WTC11 (cell line): ENCODE results near the gene PRDX1. TPM values are rescaled to one million over a fixed set of nuclear protein-coding genes. Genes with fewer than 3 reads are reported as not detected.

ENCODE experiments used
- ATAC-seq: fragments of 200-7000 bp; cut with Tn5 transposase; 2 replicates; pipeline ENCODE4 v1.10.0; 2021; ENCODE audit warnings: mild to moderate bottlenecking, moderate library complexity
- CTCF ChIA-PET: fragments of 300-600 bp; sonication (Branson Sonifier 250); formaldehyde crosslinking; loops from one replicate; lab custom pipeline; 2021; ENCODE audit warnings: antibody characterized with exemption; lab: Charles Lee
- POLR2A ChIA-PET: fragments of 350-600 bp; sonication (Branson Sonifier 250); formaldehyde crosslinking; loops from one replicate; lab custom pipeline; 2021; ENCODE audit warnings: antibody characterized with exemption; lab: Charles Lee
- DNase-seq: peaks from one replicate; pipeline ENCODE4 v3.0.0; 2021; ENCODE audit warnings: low spot score
- H3K27ac Mint-ChIP-seq: 2 replicates; pipeline ENCODE4 v1.8.0; 2021; ENCODE audit warnings: mixed read lengths
- H3K27me3 Mint-ChIP-seq: 2 replicates; pipeline ENCODE4 v1.8.0; 2021; ENCODE audit warnings: low read depth, mild to moderate bottlenecking, moderate library complexity, mixed read lengths
- H3K36me3 Mint-ChIP-seq: 2 replicates; pipeline ENCODE4 v1.8.0; 2021; ENCODE audit warnings: mixed read lengths
- H3K4me1 Mint-ChIP-seq: 2 replicates; pipeline ENCODE4 v1.8.0; 2022; ENCODE audit warnings: mixed read lengths
- H3K4me3 Mint-ChIP-seq: 2 replicates; pipeline ENCODE4 v1.8.0; 2021; ENCODE audit warnings: mild to moderate bottlenecking, moderate library complexity, mixed read lengths
- H3K9me3 Mint-ChIP-seq: 2 replicates; pipeline ENCODE4 v1.8.0; 2021; ENCODE audit warnings: mixed read lengths
- ESRRA ChIP-seq: sonication (generic); formaldehyde crosslinking; IDR thresholded peaks from 2 replicates; pipeline ENCODE4 v1.8.1; 2022; ENCODE audit warnings: mild to moderate bottlenecking, missing genetic modification reagents, borderline replicate concordance
- FOXJ3 ChIP-seq: sonication (generic); formaldehyde crosslinking; IDR thresholded peaks from 2 replicates; pipeline ENCODE4 v1.9.0; 2021; ENCODE audit warnings: missing genetic modification reagents, mild to moderate bottlenecking, borderline replicate concordance
- FOXK1 ChIP-seq: sonication (generic); formaldehyde crosslinking; IDR thresholded peaks from 2 replicates; pipeline ENCODE4 v1.8.0; 2022; ENCODE audit warnings: mild to moderate bottlenecking, moderate library complexity, missing genetic modification reagents
- MYBL2 ChIP-seq: sonication (generic); formaldehyde crosslinking; IDR thresholded peaks from 2 replicates; pipeline ENCODE4 v1.8.1; 2023; ENCODE audit warnings: mild to moderate bottlenecking, moderate library complexity, missing genetic modification reagents
- NFE2L1 ChIP-seq: sonication (generic); formaldehyde crosslinking; IDR thresholded peaks from 2 replicates; pipeline ENCODE4 v1.8.1; 2023; ENCODE audit warnings: missing genetic modification reagents
- RORB ChIP-seq: fragments of 250-450 bp; sonication (Bioruptor Pico); IDR thresholded peaks from 2 replicates; pipeline ENCODE4 v1.9.0; 2021; ENCODE audit warnings: mild to moderate bottlenecking
- SMAD4 ChIP-seq: sonication (generic); formaldehyde crosslinking; IDR thresholded peaks from 2 replicates; pipeline ENCODE4 v1.8.0; 2022; ENCODE audit warnings: mild to moderate bottlenecking, missing genetic modification reagents
- SP1 ChIP-seq: sonication (generic); formaldehyde crosslinking; conservative IDR thresholded peaks from 2 replicates; pipeline ENCODE4 v1.8.1; 2022; ENCODE audit warnings: missing genetic modification reagents
- TCF7 ChIP-seq: sonication (generic); formaldehyde crosslinking; IDR thresholded peaks from 2 replicates; pipeline ENCODE4 v1.8.0; 2022; ENCODE audit warnings: mild to moderate bottlenecking, low read depth, missing genetic modification reagents, moderate library complexity
- ZMAT4 ChIP-seq: fragments of 250-450 bp; sonication (Bioruptor Pico); IDR thresholded peaks from 2 replicates; pipeline ENCODE4 v1.9.0; 2021; ENCODE audit warnings: mild to moderate bottlenecking
- ZNF317 ChIP-seq: sonication (generic); formaldehyde crosslinking; IDR thresholded peaks from 2 replicates; pipeline ENCODE4 v1.8.1; 2023; ENCODE audit warnings: low read depth, mild to moderate bottlenecking, moderate library complexity, missing genetic modification reagents, borderline replicate concordance
- ZNF416 ChIP-seq: fragments of 250-450 bp; sonication (Bioruptor Pico); IDR thresholded peaks from 2 replicates; pipeline ENCODE4 v1.9.0; 2021; ENCODE audit warnings: mild to moderate bottlenecking, inconsistent platforms
- ZNF512 ChIP-seq: sonication (generic); formaldehyde crosslinking; IDR thresholded peaks from 2 replicates; pipeline ENCODE4 v1.8.1; 2022; ENCODE audit warnings: missing genetic modification reagents, borderline replicate concordance
- ZNF671 ChIP-seq: fragments of 250-450 bp; sonication (Bioruptor Pico); IDR thresholded peaks from 2 replicates; pipeline ENCODE4 v1.8.0; 2021; ENCODE audit warnings: mild to moderate bottlenecking
- total RNA-seq: library from RNA; stranded (reverse); gene quantifications from 3 replicates; pipeline ENCODE4 v1.2.3, GENCODE V29; 2021
- TF ChIP-seq, protein P1 (sequence below): sonication (generic); formaldehyde crosslinking; IDR thresholded peaks from 2 replicates; pipeline ENCODE4 v1.8.1; 2023; ENCODE audit warnings: mild to moderate bottlenecking, missing genetic modification reagents, borderline replicate concordance
- TF ChIP-seq, protein P2 (sequence below): sonication (generic); formaldehyde crosslinking; IDR thresholded peaks from 2 replicates; pipeline ENCODE4 v1.8.0; 2022; ENCODE audit warnings: missing genetic modification reagents
- TF ChIP-seq, protein P3 (sequence below): fragments of 250-450 bp; sonication (Bioruptor Pico); IDR thresholded peaks from 2 replicates; pipeline ENCODE4 v1.9.0; 2021; ENCODE audit warnings: mild to moderate bottlenecking, borderline replicate concordance

The PRDX1 gene
- total RNA-seq, 1 experiment from 2014 or later = 1,197 TPM

DNA sequence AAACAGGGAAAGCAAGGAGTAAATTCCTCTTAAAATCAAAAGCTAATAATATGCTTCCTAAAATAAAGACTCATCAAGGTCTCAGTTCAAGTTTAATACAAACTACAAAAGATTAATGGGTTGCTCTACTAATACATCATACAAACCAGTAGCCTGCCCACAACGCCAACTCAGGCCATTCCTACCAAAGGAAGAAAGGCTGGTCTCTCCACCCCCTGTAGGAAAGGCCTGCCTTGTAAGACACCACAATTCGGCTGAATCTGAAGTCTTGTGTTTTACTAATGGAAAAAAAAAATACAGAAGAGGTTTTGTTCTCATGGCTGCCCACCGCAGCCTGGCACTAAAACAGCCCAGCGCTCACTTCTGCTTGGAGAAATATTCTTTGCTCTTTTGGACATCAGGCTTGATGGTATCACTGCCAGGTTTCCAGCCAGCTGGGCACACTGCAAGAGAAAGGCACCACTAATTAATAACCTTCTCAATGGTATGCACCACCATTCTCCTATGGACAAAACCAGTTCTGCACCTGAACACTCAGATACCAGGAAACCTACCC lies 10.6 kb downstream of the PRDX1 start:
- ATAC-seq = no peak
- Mint-ChIP-seq H3K36me3 (peaks cover 59% of the 10 kb centered on the region), H3K27me3 (no peaks in the 10 kb centered on the region)
- DNase-seq = no peak
- TF ChIP-seq SMAD4 (CRISPR knock-in tag) (no peak), FOXK1 (no peak), NFE2L1 (CRISPR knock-in tag) (no peak)
- TF ChIP-seq, protein P1, sequence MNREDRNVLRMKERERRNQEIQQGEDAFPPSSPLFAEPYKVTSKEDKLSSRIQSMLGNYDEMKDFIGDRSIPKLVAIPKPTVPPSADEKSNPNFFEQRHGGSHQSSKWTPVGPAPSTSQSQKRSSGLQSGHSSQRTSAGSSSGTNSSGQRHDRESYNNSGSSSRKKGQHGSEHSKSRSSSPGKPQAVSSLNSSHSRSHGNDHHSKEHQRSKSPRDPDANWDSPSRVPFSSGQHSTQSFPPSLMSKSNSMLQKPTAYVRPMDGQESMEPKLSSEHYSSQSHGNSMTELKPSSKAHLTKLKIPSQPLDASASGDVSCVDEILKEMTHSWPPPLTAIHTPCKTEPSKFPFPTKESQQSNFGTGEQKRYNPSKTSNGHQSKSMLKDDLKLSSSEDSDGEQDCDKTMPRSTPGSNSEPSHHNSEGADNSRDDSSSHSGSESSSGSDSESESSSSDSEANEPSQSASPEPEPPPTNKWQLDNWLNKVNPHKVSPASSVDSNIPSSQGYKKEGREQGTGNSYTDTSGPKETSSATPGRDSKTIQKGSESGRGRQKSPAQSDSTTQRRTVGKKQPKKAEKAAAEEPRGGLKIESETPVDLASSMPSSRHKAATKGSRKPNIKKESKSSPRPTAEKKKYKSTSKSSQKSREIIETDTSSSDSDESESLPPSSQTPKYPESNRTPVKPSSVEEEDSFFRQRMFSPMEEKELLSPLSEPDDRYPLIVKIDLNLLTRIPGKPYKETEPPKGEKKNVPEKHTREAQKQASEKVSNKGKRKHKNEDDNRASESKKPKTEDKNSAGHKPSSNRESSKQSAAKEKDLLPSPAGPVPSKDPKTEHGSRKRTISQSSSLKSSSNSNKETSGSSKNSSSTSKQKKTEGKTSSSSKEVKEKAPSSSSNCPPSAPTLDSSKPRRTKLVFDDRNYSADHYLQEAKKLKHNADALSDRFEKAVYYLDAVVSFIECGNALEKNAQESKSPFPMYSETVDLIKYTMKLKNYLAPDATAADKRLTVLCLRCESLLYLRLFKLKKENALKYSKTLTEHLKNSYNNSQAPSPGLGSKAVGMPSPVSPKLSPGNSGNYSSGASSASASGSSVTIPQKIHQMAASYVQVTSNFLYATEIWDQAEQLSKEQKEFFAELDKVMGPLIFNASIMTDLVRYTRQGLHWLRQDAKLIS = no peak
- TF ChIP-seq, all 79 proteins: peak for 0
- H3K9me3 Mint-ChIP-seq = no peaks in the 10 kb centered on the region
- H3K27ac Mint-ChIP-seq = peak overlapping the region; percentile 46
- POLR2A ChIA-PET = no interaction called here
- H3K4me3 Mint-ChIP-seq = no peak overlapping the region
- H3K4me1 Mint-ChIP-seq = no peaks in the 10 kb centered on the region
- CTCF ChIA-PET = interaction anchor here (0.8 to 2.7 kb wide), 2 partner anchors 58 to 59 kb away, joined by 3 to 14 read pairs; no protein-coding TSS in a partner anchor

DNA sequence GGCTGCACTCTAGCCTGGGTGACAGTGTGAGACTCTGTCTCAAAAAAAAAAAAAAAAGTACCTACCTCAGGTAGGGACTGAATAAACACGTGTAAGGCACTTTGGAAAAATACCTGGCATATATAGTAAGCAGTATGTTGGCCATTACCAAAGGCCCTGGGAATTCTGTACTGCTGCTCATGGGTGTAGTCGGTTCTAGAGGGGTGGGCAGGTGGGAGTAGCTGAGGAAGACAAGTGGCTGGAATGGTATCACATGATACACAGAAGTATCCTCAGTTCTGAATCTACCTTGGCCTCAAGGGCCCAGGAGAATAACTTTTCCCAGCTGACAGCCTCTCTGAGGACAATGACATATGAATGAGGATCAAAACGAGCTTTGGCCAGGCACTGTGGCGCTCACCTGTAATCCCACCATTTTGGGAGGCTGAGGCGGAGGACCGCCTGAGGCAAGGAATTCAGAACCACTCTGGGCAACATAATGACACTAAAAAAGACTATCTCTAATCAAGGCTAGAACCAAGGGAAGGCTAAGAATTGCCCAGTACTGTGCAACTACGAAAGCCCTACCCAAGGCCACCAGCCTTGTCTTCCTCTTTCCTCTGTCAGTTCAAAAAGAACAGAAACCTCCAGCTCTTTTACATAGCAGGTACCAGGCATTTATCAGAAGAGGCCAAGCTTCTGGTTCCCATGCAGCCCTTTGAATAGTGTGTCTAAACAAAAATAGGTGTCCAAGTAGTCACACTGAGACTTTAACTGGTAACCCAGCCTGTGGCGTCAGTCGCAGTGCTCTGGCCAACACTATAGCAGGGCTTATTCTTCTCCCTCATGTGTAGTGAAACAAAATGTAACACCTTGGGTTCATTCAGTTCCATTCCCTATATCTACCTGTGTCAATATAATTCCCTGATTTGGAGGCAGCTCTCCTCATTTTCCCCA lies 11.4 kb downstream of the PRDX1 start:
- Mint-ChIP-seq H3K9me3 (no peaks in the 10 kb centered on the region), H3K36me3 (peaks cover 51% of the 10 kb centered on the region)
- CTCF ChIA-PET = interaction anchor here (0.8 kb wide), 2 partner anchors 10 to 60 kb away, joined by 3 to 5 read pairs; partner anchors contain the start of genes CCDC163 and MMACHC

More for the DNA sequence above, 11.4 kb downstream of the PRDX1 start:
- TF ChIP-seq ZNF317 (CRISPR knock-in tag) (no peak), ZNF512 (CRISPR knock-in tag) (no peak), ZMAT4 (CRISPR knock-in tag) (no peak), FOXJ3 (CRISPR knock-in tag) (no peak), MYBL2 (CRISPR knock-in tag) (no peak), ESRRA (CRISPR knock-in tag) (no peak), FOXK1 (no peak), RORB (CRISPR knock-in tag) (no peak), TCF7 (CRISPR knock-in tag) (no peak), SP1 (CRISPR knock-in tag) (no peak), ZNF416 (no peak), ZNF671 (CRISPR knock-in tag) (no peak)
- TF ChIP-seq, protein P2, sequence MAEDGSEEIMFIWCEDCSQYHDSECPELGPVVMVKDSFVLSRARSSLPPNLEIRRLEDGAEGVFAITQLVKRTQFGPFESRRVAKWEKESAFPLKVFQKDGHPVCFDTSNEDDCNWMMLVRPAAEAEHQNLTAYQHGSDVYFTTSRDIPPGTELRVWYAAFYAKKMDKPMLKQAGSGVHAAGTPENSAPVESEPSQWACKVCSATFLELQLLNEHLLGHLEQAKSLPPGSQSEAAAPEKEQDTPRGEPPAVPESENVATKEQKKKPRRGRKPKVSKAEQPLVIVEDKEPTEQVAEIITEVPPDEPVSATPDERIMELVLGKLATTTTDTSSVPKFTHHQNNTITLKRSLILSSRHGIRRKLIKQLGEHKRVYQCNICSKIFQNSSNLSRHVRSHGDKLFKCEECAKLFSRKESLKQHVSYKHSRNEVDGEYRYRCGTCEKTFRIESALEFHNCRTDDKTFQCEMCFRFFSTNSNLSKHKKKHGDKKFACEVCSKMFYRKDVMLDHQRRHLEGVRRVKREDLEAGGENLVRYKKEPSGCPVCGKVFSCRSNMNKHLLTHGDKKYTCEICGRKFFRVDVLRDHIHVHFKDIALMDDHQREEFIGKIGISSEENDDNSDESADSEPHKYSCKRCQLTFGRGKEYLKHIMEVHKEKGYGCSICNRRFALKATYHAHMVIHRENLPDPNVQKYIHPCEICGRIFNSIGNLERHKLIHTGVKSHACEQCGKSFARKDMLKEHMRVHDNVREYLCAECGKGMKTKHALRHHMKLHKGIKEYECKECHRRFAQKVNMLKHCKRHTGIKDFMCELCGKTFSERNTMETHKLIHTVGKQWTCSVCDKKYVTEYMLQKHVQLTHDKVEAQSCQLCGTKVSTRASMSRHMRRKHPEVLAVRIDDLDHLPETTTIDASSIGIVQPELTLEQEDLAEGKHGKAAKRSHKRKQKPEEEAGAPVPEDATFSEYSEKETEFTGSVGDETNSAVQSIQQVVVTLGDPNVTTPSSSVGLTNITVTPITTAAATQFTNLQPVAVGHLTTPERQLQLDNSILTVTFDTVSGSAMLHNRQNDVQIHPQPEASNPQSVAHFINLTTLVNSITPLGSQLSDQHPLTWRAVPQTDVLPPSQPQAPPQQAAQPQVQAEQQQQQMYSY (CRISPR knock-in tag) = no peak
- TF ChIP-seq, protein P3, sequence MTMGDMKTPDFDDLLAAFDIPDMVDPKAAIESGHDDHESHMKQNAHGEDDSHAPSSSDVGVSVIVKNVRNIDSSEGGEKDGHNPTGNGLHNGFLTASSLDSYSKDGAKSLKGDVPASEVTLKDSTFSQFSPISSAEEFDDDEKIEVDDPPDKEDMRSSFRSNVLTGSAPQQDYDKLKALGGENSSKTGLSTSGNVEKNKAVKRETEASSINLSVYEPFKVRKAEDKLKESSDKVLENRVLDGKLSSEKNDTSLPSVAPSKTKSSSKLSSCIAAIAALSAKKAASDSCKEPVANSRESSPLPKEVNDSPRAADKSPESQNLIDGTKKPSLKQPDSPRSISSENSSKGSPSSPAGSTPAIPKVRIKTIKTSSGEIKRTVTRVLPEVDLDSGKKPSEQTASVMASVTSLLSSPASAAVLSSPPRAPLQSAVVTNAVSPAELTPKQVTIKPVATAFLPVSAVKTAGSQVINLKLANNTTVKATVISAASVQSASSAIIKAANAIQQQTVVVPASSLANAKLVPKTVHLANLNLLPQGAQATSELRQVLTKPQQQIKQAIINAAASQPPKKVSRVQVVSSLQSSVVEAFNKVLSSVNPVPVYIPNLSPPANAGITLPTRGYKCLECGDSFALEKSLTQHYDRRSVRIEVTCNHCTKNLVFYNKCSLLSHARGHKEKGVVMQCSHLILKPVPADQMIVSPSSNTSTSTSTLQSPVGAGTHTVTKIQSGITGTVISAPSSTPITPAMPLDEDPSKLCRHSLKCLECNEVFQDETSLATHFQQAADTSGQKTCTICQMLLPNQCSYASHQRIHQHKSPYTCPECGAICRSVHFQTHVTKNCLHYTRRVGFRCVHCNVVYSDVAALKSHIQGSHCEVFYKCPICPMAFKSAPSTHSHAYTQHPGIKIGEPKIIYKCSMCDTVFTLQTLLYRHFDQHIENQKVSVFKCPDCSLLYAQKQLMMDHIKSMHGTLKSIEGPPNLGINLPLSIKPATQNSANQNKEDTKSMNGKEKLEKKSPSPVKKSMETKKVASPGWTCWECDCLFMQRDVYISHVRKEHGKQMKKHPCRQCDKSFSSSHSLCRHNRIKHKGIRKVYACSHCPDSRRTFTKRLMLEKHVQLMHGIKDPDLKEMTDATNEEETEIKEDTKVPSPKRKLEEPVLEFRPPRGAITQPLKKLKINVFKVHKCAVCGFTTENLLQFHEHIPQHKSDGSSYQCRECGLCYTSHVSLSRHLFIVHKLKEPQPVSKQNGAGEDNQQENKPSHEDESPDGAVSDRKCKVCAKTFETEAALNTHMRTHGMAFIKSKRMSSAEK = no peak
- TF ChIP-seq, all 79 proteins: peak for 0
- DNase-seq (no peak), ATAC-seq (no peak)
- Mint-ChIP-seq H3K4me1 (no peaks in the 10 kb centered on the region), H3K4me3 (no peak overlapping the region), H3K27ac (peak overlapping the region; percentile 63), H3K27me3 (no peaks in the 10 kb centered on the region)
- POLR2A ChIA-PET = interaction anchor here (2.3 kb wide), 1 partner anchor 10 kb away, joined by 11 read pairs; the partner anchor contains the start of genes CCDC163 and MMACHC
